Activated naive CD4-positive, alpha-beta T cell treated with anti-CD3 and anti-CD28 coated beads, Interleukin-2, amount 50 U/mL, for 72 hours (primary cell): ENCODE results near the gene GALK2. TPM values are rescaled to one million over a fixed set of nuclear protein-coding genes. Genes with fewer than 3 reads are reported as not detected.
"Not testable (repeated sequence)": the region's sequence is repeated elsewhere in the genome, so short reads cannot be mapped to it uniquely, and the experiment has no call there.

ENCODE experiments used
- ATAC-seq, 2 donors: fragments of 150-1000 bp; cut with Tn5 transposase; 2 replicates each; pipeline ENCODE4 v1.10.0; 2021; ENCODE audit warnings: mild to moderate bottlenecking in 2 of 2, moderate library complexity in 2 of 2
- DNase-seq, 2 donors: peaks; one replicate each; pipeline ENCODE4 v3.0.0; 2021 to 2022; ENCODE audit warnings: low spot score in 2 of 2
- H3K27ac Mint-ChIP-seq, 2 donors: one replicate each; pipeline ENCODE4 v1.8.0; 2022; ENCODE audit warnings: mild to moderate bottlenecking in 2 of 2, mixed read lengths in 2 of 2
- H3K36me3 Mint-ChIP-seq, 2 donors: one replicate each; pipeline ENCODE4 v1.8.0; 2022; ENCODE audit warnings: mixed read lengths in 2 of 2
- H3K9me3 Mint-ChIP-seq, 2 donors: one replicate each; pipeline ENCODE4 v1.8.0; 2022; ENCODE audit warnings: mixed read lengths in 2 of 2
- total RNA-seq, 2 donors: library from RNA; stranded (reverse); gene quantifications; one replicate each; pipeline ENCODE4 v1.2.3, GENCODE V29; 2022

GALK2 gene
- total RNA-seq, 2 donors from 2014 or later, result 25.4 to 28.7 TPM

DNA sequence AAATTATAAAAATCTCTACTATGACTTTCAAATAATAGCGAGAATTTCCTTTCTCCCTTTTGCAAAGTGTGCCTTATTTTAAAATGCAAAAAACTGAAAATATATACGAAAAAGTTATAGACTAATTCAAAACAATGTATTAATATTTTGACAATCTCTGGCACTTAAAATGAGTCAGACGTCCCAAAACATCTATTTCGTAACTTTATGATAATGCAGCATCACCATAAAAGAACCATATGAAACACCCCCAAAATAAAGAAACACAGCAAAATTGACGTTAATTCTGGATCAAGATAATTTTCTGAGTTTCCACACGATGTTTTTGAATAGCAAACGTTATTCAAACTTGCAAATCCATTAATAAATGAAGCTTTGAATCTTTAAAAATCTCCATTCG is 15.7 kb upstream of the GALK2 start:
- ATAC-seq (no peak), DNase-seq (no peak)
- H3K36me3 Mint-ChIP-seq, result peaks cover 15 to 18% of the 10 kb centered on the region in 2 donors
- H3K9me3 Mint-ChIP-seq, result no peaks in the 10 kb centered on the region
- peak overlapping the region; percentile 98 to 99 for H3K27ac Mint-ChIP-seq

DNA sequence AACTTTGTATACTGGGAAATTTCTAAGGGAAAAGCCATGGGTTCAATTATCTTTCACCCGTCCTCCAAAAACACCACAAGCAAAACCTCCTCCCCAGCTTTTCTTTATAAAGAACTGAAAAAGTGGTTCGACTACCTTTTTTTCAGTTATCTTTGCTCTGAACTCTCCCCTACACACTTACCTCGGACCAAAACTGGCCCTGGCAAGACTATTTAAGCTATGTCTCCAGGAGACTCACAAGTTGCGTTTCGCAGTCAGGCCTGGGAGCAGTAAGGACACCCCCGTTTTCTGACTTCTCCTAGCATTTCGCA is 15.3 kb upstream of the GALK2 start:
- Mint-ChIP-seq H3K27ac (peak overlapping the region; percentile 98 to 99), H3K36me3 (peaks cover 15 to 18% of the 10 kb centered on the region in 2 donors)
- no peak for ATAC-seq

DNA sequence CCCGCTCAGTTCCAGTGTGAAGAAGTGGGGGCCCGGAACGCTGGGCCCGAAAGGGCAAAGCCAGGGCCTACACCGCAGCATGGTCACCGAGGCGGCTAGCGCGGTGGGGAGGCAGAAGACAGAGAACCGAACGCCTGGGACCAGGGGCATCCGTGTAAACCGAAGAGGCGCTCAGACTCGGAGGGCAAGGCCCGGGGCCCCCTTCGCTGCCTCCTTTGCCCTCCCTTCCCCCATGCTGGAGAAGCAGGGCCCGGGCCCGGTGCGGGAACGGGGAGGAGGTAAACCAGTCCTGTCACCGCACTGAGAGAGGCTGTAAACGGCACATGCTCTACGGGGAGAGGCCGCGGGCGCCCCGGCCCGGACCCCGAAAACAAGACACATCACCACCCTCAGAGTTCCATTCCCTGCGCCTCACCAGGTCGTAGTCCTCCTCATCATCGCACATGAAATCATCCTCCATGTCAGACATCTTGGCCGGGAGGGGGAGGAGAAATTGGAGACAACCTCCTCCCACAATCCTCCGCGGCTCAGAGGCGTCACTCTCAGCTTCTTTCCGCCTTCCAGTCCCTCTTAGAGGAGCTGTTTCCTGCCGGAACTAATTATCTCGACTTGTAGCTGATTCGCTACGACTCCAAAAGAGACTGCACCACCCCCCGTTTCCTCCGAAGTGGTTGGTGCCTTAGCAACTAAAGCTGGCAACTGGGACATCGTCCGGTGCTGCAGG is 14.8 kb upstream of the GALK2 start, which contains the start of gene COPS2:
Gene COPS2, minus strand, starts transcription at position 490 of the 724 bp plus-strand sequence. Its CDS starts 21 bp downstream, at position 469.
- Mint-ChIP-seq H3K27ac (peak within 1 kb of the TSS; percentile 98 to 99), H3K36me3 (peaks cover 15 to 18% of the 10 kb centered on the region in 2 donors), H3K9me3 (no peaks in the 10 kb centered on the region)
- ATAC-seq (peak; percentile 97 to 98), DNase-seq (peak; percentile 88 to 94)

More for the DNA sequence above, 15.3 kb upstream of the GALK2 start:
- no peak for DNase-seq
- no peaks in the 10 kb centered on the region for H3K9me3 Mint-ChIP-seq

DNA sequence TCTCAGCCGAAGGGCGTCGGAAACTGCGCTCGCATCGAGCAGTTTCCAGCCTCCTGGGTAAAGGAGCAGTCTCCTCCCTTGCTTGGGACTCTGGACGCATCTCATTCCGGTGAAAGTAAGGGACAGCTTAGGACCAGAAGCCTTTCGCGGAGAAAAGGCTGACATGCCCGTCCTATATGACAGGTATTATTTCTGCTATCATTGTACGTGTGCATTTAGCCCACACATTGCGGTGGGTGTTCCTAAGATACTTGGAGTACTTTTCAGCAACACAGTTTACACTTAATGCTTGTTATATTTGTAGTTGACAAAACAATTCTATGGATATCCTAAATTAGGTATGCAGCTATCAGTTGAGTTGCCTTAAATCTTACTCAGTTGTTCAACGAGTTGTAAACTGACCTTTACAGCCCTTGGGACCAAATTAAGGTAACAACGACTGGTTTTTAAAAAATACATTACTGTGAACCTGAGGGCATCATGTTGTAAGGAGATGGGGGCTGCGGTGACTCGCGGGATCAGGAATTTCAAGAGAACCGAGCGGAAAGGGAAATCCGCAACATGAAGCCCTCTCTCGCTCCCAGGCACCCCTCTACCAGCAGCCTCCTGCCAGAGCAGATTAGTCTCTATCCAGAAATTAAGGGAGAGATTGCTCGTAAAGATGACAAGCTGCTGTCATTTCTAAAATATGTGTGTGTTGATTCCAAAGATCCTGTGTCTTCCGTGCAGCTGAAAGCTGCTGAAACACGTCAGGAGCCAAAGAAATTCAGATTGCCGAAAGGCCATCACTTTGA is 14.0 kb upstream of the GALK2 start:
- no peak for DNase-seq
- Mint-ChIP-seq H3K36me3 (peaks cover 15 to 18% of the 10 kb centered on the region in 2 donors), H3K9me3 (no peaks in the 10 kb centered on the region), H3K27ac (peak overlapping the region; percentile 98 to 99)
- no peak for ATAC-seq

DNA sequence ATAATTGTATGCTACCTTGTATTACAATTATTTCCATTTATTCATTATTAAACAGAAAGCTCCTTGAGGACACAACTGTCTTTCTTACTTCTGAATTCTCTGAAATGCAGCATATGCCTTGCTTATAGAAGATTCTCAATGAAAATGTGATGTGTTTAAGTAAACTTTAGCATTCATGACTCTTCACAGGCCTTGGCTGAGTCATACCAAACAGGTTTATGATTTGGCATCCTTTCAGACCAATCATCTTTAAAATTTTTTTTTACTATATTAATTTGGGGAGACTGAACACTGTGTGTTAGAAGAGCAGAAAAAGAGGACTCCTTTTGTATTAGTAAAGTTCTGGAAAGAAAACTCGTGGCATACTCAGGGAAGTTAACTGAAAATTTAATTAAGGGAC is 6.4 kb upstream of the GALK2 start:
- no peak overlapping the region for H3K27ac Mint-ChIP-seq
- ATAC-seq, result no peak
- DNase-seq, result no peak
- peaks cover 0 to 5% of the 10 kb centered on the region in 2 donors for H3K36me3 Mint-ChIP-seq
- H3K9me3 Mint-ChIP-seq, result no peaks in the 10 kb centered on the region

DNA sequence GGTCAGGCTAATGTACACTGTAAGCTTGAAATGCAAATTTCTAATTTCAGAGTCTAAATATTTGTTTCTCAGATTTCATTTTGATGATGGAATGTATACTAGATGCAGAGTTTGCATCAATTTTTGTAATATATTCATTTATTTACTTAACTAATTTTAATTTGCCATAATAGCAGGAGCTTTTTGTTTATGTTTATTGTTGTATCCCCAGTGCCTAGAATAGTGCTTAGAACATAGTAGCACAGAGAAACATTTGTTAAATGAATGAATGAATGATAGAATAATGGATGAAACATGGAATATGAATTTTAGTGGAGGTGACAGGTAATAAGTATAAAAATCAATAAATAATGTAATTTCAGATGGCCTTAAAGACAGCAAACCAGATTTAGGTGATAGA is 5.2 kb upstream of the GALK2 start:
- no peak overlapping the region for H3K27ac Mint-ChIP-seq
- DNase-seq, result no peak
- ATAC-seq, result no peak
- H3K36me3 Mint-ChIP-seq, result peaks cover under 1 to 6% of the 10 kb centered on the region in 2 donors
- H3K9me3 Mint-ChIP-seq, result no peaks in the 10 kb centered on the region

DNA sequence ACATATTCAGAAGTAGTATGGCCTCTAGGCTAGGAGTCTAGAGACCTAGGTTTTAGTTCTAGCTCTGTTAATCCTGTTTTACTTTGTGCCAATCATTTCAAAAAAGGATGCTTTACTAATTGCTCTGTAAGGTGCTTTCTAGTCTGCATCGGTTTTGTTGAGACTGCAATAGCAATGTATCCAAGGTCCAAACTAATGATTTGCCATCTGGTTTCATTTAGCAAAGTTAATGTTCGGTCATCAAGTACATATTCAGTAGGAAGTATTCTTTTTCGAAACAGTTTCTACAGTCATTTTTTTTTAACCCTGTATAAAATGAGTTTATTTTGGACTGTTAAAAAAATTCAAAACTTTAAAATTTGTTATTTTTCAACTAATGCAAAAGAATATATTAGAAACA is 2.0 kb upstream of the GALK2 start:
- no peak for DNase-seq
- H3K36me3 Mint-ChIP-seq, result peaks cover 9 to 10% of the 10 kb centered on the region in 2 donors
- no peaks in the 10 kb centered on the region for H3K9me3 Mint-ChIP-seq
- no peak overlapping the region for H3K27ac Mint-ChIP-seq
- ATAC-seq, result no peak

DNA sequence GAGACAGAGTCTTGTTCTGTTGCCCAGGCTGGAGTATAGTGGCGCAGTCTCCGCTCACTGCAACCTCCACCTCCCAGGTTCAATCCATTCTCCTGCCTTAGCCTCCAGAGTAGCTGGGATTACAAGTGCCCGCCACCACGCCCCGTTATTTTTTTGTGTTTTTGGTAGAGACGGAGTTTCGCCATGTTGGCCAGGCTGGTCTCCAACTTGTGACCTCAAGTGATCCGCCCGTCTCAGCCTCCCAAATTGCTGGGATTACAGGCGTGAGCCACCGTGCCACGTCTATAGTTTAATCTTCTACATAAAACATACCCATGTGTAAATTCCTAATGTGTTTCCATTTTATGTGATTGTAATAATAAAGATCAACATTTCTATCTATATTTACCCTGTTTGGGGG is 1.7 kb downstream of the GALK2 start:
- ATAC-seq (no peak), DNase-seq (no peak)
- peak overlapping the region; percentile 94 to 99 for H3K27ac Mint-ChIP-seq
- H3K9me3 Mint-ChIP-seq, result no peaks in the 10 kb centered on the region
- peaks cover 9 to 10% of the 10 kb centered on the region in 2 donors for H3K36me3 Mint-ChIP-seq

DNA sequence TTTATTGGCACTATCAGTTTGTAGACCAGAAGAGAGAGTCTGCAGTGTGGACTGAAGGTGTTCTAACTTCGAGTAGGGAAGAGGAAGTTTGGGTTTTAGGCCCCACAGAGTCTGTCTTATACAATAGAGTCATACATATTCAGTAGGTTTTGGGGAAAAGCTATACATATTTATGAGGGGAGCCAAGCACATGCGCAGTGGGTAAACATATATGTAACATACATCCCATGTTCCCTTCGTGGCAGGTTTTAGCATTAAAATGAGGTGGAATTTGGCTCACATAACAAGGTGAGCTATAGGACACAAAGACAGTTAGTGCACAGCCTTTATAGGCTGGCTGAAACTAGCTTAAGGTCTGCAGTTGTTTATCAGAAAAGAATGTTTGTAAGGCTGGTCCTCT is 4.9 kb downstream of the GALK2 start:
- no peak for DNase-seq
- peaks cover 9 to 13% of the 10 kb centered on the region in 2 donors for H3K36me3 Mint-ChIP-seq
- no peak overlapping the region for H3K27ac Mint-ChIP-seq
- ATAC-seq, result no peak
- H3K9me3 Mint-ChIP-seq, result no peaks in the 10 kb centered on the region

DNA sequence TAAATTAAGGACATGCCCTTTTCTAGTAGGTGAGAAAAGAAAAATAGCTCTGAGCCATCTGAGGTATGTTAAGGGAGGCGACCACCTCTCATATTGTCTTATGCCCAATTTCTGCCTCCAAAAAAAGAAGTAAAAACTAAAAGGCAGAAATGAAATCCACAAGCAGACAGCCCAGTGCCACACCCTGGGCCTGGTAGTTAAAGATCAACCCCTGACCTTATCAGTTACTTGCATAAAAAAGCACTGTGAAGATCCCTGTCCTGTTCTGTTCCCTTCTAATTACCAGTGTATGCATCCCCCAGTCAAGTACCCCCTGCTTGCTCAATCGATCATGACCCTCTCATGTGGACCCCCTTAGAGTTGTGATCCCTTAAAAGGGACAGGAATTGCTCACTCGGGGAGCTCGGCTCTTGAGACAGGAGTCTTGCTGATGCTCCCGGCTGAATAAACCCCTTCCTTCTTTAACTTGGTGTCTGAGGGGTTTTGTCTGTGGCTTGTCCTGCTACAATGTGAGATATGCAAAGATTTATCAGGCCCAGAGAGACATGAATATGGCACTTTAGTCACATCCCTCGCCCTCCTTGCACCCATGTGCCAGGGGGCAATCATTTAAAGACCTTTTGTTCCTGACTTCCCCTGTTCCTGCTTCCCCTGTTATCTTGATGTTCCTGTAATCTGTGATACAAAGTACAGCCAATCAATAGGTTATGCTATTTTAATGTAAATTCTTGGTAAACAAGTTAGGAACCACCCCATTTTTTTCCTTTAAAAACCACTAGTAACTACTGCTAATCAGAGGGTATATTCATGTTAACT is 5.7 kb downstream of the GALK2 start:
- H3K36me3 Mint-ChIP-seq, H3K9me3 Mint-ChIP-seq, H3K27ac Mint-ChIP-seq, DNase-seq, ATAC-seq: not testable (repeated sequence)

DNA sequence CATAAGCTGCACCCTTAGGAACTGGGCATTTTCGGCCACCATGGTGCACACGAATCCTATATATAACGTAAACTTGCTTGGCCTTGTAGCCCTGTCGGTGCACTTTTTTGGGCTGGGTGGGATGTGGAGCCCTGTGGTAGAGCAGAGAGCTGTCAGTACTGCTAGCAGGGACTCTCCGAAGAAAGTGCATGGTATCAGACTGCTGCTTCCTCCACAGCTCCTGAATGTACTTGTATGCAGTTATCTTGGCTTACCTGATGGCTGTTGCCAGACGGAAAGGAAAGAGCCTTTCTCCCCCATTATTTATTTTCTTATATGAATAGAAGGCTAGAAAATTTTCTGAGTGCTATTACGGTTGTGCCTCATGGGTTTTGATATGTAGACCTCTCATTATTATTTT is 8.4 kb downstream of the GALK2 start:
- Mint-ChIP-seq H3K36me3 (peaks cover 0 to 12% of the 10 kb centered on the region in 2 donors), H3K9me3 (no peaks in the 10 kb centered on the region), H3K27ac (no peak overlapping the region)
- no peak for ATAC-seq
- no peak for DNase-seq

DNA sequence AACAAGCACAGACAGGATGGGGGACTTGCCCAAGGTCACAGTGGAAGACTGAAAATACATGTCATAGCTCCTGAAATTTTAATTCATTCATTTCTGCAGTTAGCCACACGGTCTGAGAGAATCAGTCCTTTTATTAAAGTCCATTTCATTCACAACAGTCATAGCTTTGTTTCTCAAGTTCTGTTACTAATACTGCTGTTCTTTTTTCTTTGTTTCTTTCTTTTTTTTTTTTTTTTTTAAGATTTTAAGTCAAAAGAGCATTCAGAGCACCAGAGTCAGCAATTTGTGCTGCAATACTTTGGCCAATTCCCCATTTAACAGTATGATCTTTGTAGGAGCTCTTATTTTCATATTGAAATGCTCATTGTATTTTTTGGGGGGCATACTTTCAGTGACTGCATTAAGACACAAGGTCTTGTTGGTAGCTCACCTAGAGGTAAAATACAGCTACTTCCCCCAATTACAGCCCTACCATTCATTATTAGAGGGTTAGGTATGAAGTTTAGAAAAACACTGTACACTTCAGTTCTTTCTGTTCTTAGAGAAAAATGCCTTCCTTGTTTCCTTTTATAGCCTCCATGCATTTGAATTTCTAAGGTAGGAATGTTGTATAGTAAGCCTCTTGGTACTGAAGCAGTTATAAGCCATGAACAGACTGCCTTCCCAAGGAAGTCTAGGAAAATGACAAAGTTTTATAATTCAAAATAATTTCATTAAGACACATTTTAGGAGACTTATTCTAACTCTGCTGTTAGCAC is 9.6 kb downstream of the GALK2 start:
- Mint-ChIP-seq H3K36me3 (peaks cover 5 to 18% of the 10 kb centered on the region in 2 donors), H3K27ac (no peak overlapping the region), H3K9me3 (peaks cover 0 to 6% of the 10 kb centered on the region in 2 donors)
- ATAC-seq (no peak), DNase-seq (no peak)

DNA sequence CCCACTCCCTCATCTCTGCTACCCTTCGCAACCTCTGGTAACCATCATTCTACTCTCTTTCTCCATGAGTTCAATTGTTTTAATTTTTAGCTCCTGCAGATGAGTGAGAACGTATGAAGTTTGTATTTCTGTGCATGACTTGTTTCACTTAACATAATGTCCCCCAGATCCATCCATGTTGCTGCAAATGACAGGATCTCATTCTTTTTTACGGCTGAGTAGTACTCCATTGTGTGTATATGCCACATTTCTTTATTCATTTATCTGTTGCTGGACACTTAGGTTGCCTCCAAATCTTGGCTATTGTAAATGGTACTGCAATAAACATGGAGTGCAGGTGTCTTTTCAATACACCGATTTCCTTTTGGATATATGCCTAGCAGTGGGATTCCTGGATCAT is 12.1 kb downstream of the GALK2 start:
- no peak for ATAC-seq

DNA sequence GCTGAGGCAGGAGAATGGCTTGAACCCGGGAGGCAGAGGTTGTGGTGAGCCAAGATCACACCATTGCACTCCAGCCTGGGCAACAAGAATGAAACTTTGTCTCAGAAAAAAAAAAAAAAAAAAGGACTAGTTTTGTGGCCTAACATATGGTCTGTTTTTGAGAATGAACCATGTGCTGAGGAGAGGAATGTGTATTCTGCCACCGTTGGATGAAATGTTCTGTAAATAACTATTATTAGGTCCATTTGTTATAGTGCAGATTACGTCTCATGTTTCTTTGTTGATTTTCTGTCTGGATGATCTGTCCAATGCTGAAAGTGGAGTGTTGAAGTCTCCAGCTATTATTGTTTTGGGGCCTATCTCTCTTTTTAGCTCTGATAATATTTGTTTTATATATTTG is 13.7 kb downstream of the GALK2 start:
- H3K36me3 Mint-ChIP-seq, result peaks cover 21 to 28% of the 10 kb centered on the region in 2 donors
- not testable (repeated sequence) for H3K9me3 Mint-ChIP-seq, DNase-seq, H3K27ac Mint-ChIP-seq, ATAC-seq

More for the DNA sequence above, 12.1 kb downstream of the GALK2 start:
- H3K27ac Mint-ChIP-seq, result no peak overlapping the region
- H3K36me3 Mint-ChIP-seq, result peaks cover 14 to 24% of the 10 kb centered on the region in 2 donors
- no peak for DNase-seq
- H3K9me3 Mint-ChIP-seq, result peaks cover 0 to 6% of the 10 kb centered on the region in 2 donors

DNA sequence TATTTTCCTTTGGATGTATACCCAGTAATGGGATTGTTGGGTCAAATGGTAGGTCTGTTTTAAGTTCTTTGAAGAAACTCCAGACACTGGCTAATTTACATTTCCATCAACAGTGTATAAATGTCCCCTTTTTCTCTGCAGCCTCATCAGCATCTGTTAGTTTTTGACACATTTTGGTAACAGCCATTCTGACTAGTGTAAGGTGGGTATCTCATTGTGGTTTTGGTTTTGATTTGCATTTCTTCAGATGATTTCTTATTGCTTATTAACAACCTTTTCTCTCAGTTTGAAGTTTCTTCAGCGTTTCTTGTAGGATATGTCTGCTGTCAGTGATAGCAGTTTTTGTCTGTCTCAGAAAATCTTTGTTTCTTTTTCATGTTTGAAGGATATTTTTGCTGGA is 15.4 kb downstream of the GALK2 start:
- peaks cover 21 to 28% of the 10 kb centered on the region in 2 donors for H3K36me3 Mint-ChIP-seq
- no peak overlapping the region for H3K27ac Mint-ChIP-seq
- DNase-seq, result no peak
- ATAC-seq, result peak in 1 of 2 donors; percentile 63
- H3K9me3 Mint-ChIP-seq, result peaks cover 0 to 6% of the 10 kb centered on the region in 2 donors

DNA sequence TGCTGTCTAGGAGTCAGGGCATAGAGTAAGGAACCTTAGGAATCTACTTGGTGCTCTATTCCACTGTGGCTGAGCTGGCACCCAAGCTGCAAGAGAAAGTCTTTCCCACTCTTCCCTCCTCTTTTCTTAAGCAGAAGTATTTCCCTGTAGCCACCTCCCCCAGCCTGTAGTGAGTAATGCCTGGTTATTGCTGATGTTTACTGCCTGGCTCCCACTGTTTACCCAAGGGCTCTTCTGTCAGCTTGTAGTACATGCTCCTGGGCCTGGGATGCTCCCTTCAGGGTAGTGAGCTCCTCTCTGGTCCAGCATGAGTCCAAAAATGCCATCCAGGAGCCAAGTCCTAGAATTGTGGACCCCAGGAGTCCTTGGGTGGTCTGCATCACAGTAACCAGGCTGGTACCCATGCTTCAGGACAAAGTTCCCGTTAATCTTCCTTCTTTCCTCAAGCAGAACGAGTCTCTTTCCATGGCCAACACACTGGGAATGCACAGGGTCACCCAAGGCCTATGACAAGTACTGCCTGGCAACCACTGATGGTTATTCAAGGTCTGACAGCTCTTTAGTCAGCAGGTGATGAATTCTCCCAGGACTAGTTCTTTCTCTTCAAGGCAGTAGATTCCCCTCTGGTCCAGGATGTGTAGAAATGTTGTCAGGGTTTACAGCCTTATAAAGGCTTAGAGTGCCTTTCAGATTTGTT is 17.6 kb downstream of the GALK2 start:
- Mint-ChIP-seq H3K27ac (no peak overlapping the region), H3K36me3 (peaks cover 21 to 22% of the 10 kb centered on the region in 2 donors), H3K9me3 (peaks cover 0 to 6% of the 10 kb centered on the region in 2 donors)
- DNase-seq (no peak), ATAC-seq (no peak)
